Measurements from ENCODE around the gene MET.
"Not testable (repeated sequence)": the region's sequence is repeated elsewhere in the genome, so short reads cannot be mapped to it uniquely, and the experiment has no call there.

Gene MET

DNA sequence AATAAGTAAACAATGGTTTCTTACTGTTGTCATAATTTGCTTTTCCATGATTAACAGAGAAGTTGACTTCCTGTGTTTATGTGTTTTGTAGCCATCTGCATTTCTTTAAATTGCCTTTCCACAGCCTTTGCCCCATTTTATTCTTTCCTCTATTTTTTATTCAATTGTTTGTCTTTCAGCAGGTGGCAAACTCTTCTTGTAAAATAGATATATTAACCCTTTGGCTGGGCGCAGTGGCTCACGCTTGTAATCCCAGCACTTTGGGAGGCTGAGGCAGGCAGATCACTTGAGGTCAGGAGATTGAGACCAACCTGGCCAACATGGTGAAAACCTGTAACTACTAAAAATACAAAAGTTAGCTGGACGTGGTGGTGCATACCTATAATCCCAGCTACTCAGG, 139.8 kb downstream of the MET start:
- Histone ChIP-seq H3K4me3 (ENCODE audit: insufficient read length, low read depth) (no peak overlapping the region), H3K4me1 (ENCODE audit: insufficient read depth, insufficient read length) (no peaks in the 10 kb centered on the region), H3K9me3 (ENCODE audit: insufficient read depth, low read length) (no peaks in the 10 kb centered on the region), H3K36me3 (ENCODE audit: insufficient read depth, insufficient read length, low read length) (no peaks in the 10 kb centered on the region), H3K9ac (ENCODE audit: insufficient read length, low read depth) (no peak overlapping the region), H3K27me3 (ENCODE audit: insufficient read depth, insufficient read length) (no peaks in the 10 kb centered on the region)
- DNase-seq (ENCODE audit: low read depth, low spot score), result no peak
- TF ChIP-seq SUZ12 (IDR thresholded peaks at IDR 0.05; ENCODE audit: extremely low read depth, insufficient read depth, insufficient read length) (no peak), YY1 (IDR thresholded peaks at IDR 0.05; ENCODE audit: insufficient read depth, insufficient read length) (no peak), ZNF274 (IDR thresholded peaks at IDR 0.05; ENCODE audit: low read depth, low read length) (no peak)

DNA sequence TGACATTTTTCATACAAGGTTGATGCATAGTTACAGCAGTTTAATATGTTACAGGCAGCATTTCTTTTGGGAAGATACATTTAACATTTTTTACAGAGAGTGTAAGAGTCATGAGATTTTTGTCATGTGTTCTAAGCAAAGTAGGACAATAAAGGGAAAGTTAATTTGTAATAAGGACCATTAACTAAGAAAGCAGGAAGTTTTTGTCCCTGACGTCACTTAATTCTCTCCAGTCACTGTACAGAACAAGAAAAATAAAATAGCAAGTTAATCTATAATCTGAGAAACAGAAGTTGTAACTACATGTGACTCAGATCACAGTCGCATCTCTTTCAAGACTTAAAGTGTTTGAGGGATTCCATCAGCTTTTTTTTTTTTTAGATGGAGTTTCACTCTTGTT, 140.9 kb downstream of the MET start:
- TF ChIP-seq YY1 (IDR thresholded peaks at IDR 0.05; ENCODE audit: insufficient read depth, insufficient read length), result no peak
- TF ChIP-seq ZNF274 (IDR thresholded peaks at IDR 0.05; ENCODE audit: low read depth, low read length), result no peak
- TF ChIP-seq SUZ12 (IDR thresholded peaks at IDR 0.05; ENCODE audit: extremely low read depth, insufficient read depth, insufficient read length), result no peak
- no peak for DNase-seq (ENCODE audit: low read depth, low spot score)

DNA sequence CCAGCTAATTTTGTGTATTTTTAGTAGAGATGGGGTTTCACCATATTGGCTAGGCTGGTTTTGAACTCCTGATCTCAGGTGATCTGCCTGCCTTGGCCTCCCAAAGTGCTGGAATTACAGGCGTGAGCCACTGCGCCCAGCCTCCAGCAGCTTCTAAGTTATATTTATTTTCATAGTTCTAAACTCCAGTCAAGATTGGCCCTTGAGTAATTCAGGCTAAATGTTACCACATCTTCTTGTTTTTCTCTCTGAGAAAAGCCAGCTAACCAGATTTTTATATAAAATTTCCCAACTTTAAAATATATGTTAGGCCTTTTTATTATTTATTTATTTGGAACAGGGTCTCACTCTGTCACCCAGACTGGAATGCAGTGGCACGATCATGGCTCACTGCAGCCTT, 141.4 kb downstream of the MET start:
- not testable (repeated sequence) for H3K4me1 ChIP-seq (ENCODE audit: insufficient read depth, insufficient read length); H3K9ac ChIP-seq (ENCODE audit: insufficient read length, low read depth); H3K36me3 ChIP-seq (ENCODE audit: insufficient read depth, insufficient read length, low read length); H3K9me3 ChIP-seq (ENCODE audit: insufficient read depth, low read length); DNase-seq (ENCODE audit: low read depth, low spot score); H3K4me3 ChIP-seq (ENCODE audit: insufficient read length, low read depth); H3K27me3 ChIP-seq (ENCODE audit: insufficient read depth, insufficient read length)

More for the DNA sequence above, 140.9 kb downstream of the MET start:
- no peaks in the 10 kb centered on the region for H3K4me1 ChIP-seq (ENCODE audit: insufficient read depth, insufficient read length)
- H3K9ac ChIP-seq (ENCODE audit: insufficient read length, low read depth), result no peak overlapping the region
- H3K9me3 ChIP-seq (ENCODE audit: insufficient read depth, low read length), result no peaks in the 10 kb centered on the region
- no peaks in the 10 kb centered on the region for H3K27me3 ChIP-seq (ENCODE audit: insufficient read depth, insufficient read length)
- H3K36me3 ChIP-seq (ENCODE audit: insufficient read depth, insufficient read length, low read length), result no peaks in the 10 kb centered on the region
- H3K4me3 ChIP-seq (ENCODE audit: insufficient read length, low read depth), result no peak overlapping the region

DNA sequence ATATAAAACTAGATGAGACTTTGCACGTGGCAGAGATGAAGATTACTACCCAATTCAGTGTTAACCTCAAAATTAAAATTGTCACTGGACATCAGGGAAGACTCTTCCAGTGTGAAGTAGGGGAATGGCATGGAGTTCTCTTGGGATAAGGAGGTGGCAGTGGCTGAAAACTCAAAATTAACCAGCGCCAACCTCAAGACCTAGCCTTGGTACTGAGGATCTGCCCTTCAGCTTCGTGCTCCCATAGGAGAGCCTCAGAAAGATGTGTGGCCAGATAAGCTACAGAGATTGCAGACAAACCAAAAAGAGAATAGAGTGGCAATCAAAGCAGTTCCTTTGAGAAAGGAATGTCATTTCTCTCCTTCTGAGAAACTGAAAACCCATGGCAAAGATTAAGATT, 143.0 kb downstream of the MET start:
- DNase-seq (ENCODE audit: low read depth, low spot score), result no peak
- no peak for TF ChIP-seq ZNF274 (IDR thresholded peaks at IDR 0.05; ENCODE audit: low read depth, low read length)
- no peak for TF ChIP-seq YY1 (IDR thresholded peaks at IDR 0.05; ENCODE audit: insufficient read depth, insufficient read length)

DNA sequence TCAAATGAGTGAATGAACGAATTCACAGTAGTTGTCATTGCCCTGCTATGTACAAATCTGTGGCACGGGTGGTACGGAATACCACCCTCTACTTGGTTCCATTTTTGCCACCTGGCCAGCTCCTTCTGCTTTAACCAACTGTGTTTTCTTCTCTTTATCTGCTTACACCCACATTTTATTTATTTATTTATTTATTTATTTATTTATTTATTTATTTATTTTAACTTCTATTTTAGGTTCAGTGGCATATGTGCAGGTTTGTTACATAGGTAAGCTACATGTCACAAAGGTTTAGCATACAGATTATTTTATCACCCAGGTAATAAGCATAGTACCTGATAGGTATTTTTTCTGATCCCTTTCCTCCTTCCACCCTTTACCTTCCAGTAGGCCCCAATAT, 148.2 kb downstream of the MET start:
- H3K4me1 ChIP-seq (ENCODE audit: insufficient read depth, insufficient read length), result no peaks in the 10 kb centered on the region
- no peak for DNase-seq (ENCODE audit: low read depth, low spot score)
- no peaks in the 10 kb centered on the region for H3K36me3 ChIP-seq (ENCODE audit: insufficient read depth, insufficient read length, low read length)
- no peak overlapping the region for H3K9ac ChIP-seq (ENCODE audit: insufficient read length, low read depth)
- TF ChIP-seq ZNF274 (IDR thresholded peaks at IDR 0.05; ENCODE audit: low read depth, low read length) (no peak), SUZ12 (IDR thresholded peaks at IDR 0.05; ENCODE audit: extremely low read depth, insufficient read depth, insufficient read length) (no peak), YY1 (IDR thresholded peaks at IDR 0.05; ENCODE audit: insufficient read depth, insufficient read length) (no peak)
- H3K27me3 ChIP-seq (ENCODE audit: insufficient read depth, insufficient read length), result no peaks in the 10 kb centered on the region
- H3K4me3 ChIP-seq (ENCODE audit: insufficient read length, low read depth), result no peak overlapping the region
- H3K9me3 ChIP-seq (ENCODE audit: insufficient read depth, low read length), result no peaks in the 10 kb centered on the region

More for the DNA sequence above, 143.0 kb downstream of the MET start:
- H3K36me3 ChIP-seq (ENCODE audit: insufficient read depth, insufficient read length, low read length), result no peaks in the 10 kb centered on the region
- H3K27me3 ChIP-seq (ENCODE audit: insufficient read depth, insufficient read length), result no peaks in the 10 kb centered on the region
- H3K4me1 ChIP-seq (ENCODE audit: insufficient read depth, insufficient read length), result no peaks in the 10 kb centered on the region
- no peak overlapping the region for H3K4me3 ChIP-seq (ENCODE audit: insufficient read length, low read depth)
- H3K9me3 ChIP-seq (ENCODE audit: insufficient read depth, low read length), result no peaks in the 10 kb centered on the region
- no peak overlapping the region for H3K9ac ChIP-seq (ENCODE audit: insufficient read length, low read depth)

DNA sequence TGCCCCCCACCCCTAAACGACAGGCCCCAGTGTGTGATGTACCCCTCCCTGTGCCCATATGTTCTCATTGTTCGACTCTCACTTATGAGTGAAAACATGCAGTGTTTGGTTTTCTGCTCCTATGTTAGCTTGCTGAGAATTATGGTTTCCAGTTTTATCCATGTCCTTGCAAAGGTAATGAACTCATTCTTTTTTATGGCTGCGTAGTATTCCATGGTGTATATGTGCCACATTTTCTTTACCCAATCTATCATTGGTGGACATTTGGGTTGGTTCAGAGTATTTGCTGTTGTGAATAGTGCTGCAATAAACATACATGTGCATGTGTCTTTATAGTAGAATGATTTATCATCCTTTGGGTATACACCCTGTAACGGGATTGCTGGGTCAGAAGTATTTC, 149.7 kb downstream of the MET start:
- DNase-seq (ENCODE audit: low read depth, low spot score); H3K27me3 ChIP-seq (ENCODE audit: insufficient read depth, insufficient read length); H3K4me1 ChIP-seq (ENCODE audit: insufficient read depth, insufficient read length); H3K9me3 ChIP-seq (ENCODE audit: insufficient read depth, low read length); H3K36me3 ChIP-seq (ENCODE audit: insufficient read depth, insufficient read length, low read length); H3K4me3 ChIP-seq (ENCODE audit: insufficient read length, low read depth); H3K9ac ChIP-seq (ENCODE audit: insufficient read length, low read depth): not testable (repeated sequence)

DNA sequence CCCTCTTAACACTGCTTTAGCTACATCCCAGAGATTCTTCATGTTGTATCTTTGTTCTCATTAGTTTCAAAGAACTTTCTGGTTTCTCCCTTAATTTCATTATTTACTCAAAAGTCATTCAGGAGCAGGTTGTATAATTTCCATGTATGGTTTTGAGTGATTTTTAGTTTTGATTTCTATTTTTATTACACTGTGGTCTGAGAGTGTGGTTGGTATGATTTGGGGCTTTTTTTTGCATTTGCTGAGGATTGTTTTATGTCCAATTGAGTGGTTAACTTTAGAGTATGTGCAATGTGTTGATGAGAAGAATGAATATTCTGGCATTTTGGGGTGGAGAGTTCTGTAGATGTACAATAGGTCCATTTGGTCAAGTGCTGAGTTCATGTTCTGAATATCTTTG, 152.5 kb downstream of the MET start:
- Histone ChIP-seq H3K9ac (ENCODE audit: insufficient read length, low read depth) (no peak overlapping the region), H3K4me3 (ENCODE audit: insufficient read length, low read depth) (no peak overlapping the region), H3K4me1 (ENCODE audit: insufficient read depth, insufficient read length) (no peaks in the 10 kb centered on the region), H3K27me3 (ENCODE audit: insufficient read depth, insufficient read length) (no peaks in the 10 kb centered on the region), H3K36me3 (ENCODE audit: insufficient read depth, insufficient read length, low read length) (no peaks in the 10 kb centered on the region), H3K9me3 (ENCODE audit: insufficient read depth, low read length) (no peaks in the 10 kb centered on the region)
- TF ChIP-seq YY1 (IDR thresholded peaks at IDR 0.05; ENCODE audit: insufficient read depth, insufficient read length), result no peak
- no peak for DNase-seq (ENCODE audit: low read depth, low spot score)

DNA sequence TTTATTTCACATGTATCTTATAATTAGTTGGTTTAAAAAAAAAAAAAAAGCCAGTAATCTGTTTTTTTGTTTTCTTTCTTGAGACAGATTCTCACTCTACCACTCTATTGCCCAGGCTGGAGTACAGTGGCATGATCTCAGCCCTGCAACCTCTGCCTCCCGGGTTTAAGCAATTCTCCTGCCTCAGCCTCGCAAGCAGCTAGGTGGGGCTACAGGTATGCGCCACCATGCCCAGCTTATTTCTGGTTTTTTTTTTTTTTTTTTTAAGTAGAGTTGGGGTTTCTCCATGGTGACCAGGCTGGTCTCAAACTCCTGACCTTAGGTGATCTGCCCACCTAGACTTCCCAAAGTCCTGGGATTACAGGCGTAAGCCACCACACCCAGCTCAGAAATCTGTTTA, 156.3 kb downstream of the MET start:
- H3K9me3 ChIP-seq (ENCODE audit: insufficient read depth, low read length), result no peaks in the 10 kb centered on the region
- H3K4me1 ChIP-seq (ENCODE audit: insufficient read depth, insufficient read length), result no peaks in the 10 kb centered on the region
- H3K9ac ChIP-seq (ENCODE audit: insufficient read length, low read depth), result no peak overlapping the region
- H3K27me3 ChIP-seq (ENCODE audit: insufficient read depth, insufficient read length), result no peaks in the 10 kb centered on the region
- no peak for DNase-seq (ENCODE audit: low read depth, low spot score)
- no peak overlapping the region for H3K4me3 ChIP-seq (ENCODE audit: insufficient read length, low read depth)
- no peaks in the 10 kb centered on the region for H3K36me3 ChIP-seq (ENCODE audit: insufficient read depth, insufficient read length, low read length)
- TF ChIP-seq SUZ12 (IDR thresholded peaks at IDR 0.05; ENCODE audit: extremely low read depth, insufficient read depth, insufficient read length) (no peak), YY1 (IDR thresholded peaks at IDR 0.05; ENCODE audit: insufficient read depth, insufficient read length) (no peak), ZNF274 (IDR thresholded peaks at IDR 0.05; ENCODE audit: low read depth, low read length) (no peak)

All from NT2/D1 (cell line).